NB4 (cell line): ENCODE measurements around the gene AKT3.

Source experiments
- CTCF ChIP-seq: IDR thresholded peaks from one replicate; pipeline ENCODE4 v1.5.1; 2012; ENCODE audit warnings: low read depth, low read length
- POLR2A ChIP-seq: IDR thresholded peaks from 2 replicates; pipeline ENCODE4 v1.6.1; 2011; ENCODE audit warnings: mild to moderate bottlenecking; ENCODE audit not compliant: insufficient read length; ENCODE audit errors: extremely low read depth
- TF ChIP-seq, protein P1 (sequence below): IDR thresholded peaks from 2 replicates; pipeline ENCODE4 v1.6.1; 2011; ENCODE audit warnings: low read depth, low read length

DNA sequence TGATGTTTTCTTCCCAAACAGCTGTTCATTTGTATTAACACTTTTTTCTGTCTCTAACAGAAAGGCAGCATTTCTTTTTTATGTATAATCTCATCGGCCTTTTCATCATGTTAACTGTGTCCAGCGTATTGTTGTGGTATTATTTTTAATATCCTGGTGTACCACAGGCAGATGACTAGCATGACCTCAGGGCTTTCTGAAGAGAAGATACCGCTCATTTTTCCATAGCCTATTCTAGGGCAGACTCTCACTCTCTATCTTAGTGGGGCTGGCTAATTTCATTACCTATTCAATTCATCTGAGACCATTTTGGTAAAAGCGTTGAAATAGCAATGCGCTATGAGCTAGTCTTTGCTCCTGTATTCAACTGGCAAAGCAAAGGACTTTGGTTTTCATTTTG, 384.3 kb downstream of the AKT3 start:
- no peak for TF ChIP-seq CTCF
- TF ChIP-seq POLR2A, result no peak
- TF ChIP-seq, protein P1, sequence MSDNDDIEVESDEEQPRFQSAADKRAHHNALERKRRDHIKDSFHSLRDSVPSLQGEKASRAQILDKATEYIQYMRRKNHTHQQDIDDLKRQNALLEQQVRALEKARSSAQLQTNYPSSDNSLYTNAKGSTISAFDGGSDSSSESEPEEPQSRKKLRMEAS, result no peak
